A549 (cell line): Measurements from ENCODE around the gene PCNX3. TPM values are rescaled to one million over a fixed set of nuclear protein-coding genes. Genes with fewer than 3 reads are reported as not detected.
A peak's percentile ranks its signal among the peaks of the same experiment; 100 is the strongest.

Source experiments
- ATAC-seq, 2 experiments: fragments of 200-7000 bp in 1 of 2; fragments of >200 bp in 1 of 2; cut with Nextera tagmentation in 1 of 2; cut with Tn5 transposase in 1 of 2; 3 replicates each; pipeline versions ENCODE4 v1.8.0 to v1.9.1; 2018 to 2020; ENCODE audit warnings: mild to moderate bottlenecking in 1 of 2, moderate library complexity in 1 of 2
- CTCF ChIA-PET: fragments of 300-600 bp; sonication (Branson Sonifier 250); formaldehyde crosslinking; extraction: SDS; loops from one replicate; lab custom pipeline; 2021; ENCODE audit warnings: antibody characterized with exemption, inconsistent platforms; lab: Yijun Ruan, JAX
- POLR2A ChIA-PET: fragments of 350-600 bp; formaldehyde crosslinking; extraction: SDS; loops from one replicate; lab custom pipeline; 2021; ENCODE audit warnings: antibody characterized with exemption, inconsistent platforms; lab: Yijun Ruan, JAX
- DNase-seq, 2 experiments: peaks; one replicate each; pipeline versions ENCODE4 v3.0.0 to v3.0.0-alpha.2; 2011 to 2016; ENCODE audit warnings: low read depth in 1 of 2, low spot score in 1 of 2
- FAIRE-seq: peaks from 2 replicates; lab custom pipeline; 2011; peaks lifted over from hg19 to GRCh38; lab: Jason Lieb, UNC
- H3K27ac ChIP-seq, 2 experiments: fragments of >200 bp; sonication (Bioruptor Twin); formaldehyde crosslinking; 3 replicates each; pipeline ENCODE4 v1.5.1; 2016 to 2017
- H3K4me1 ChIP-seq: fragments of >200 bp; sonication (Bioruptor Twin); formaldehyde crosslinking; 3 replicates; pipeline ENCODE4 v1.6.1; 2016
- H3K4me2 ChIP-seq: fragments of >200 bp; sonication (Bioruptor Twin); formaldehyde crosslinking; 3 replicates; pipeline ENCODE4 v1.6.1; 2016
- H3K4me3 ChIP-seq: fragments of >200 bp; sonication (Bioruptor Twin); formaldehyde crosslinking; 3 replicates; pipeline ENCODE4 v1.5.1; 2016
- H3K9me3 ChIP-seq: fragments of >200 bp; sonication (Bioruptor Twin); formaldehyde crosslinking; 3 replicates; pipeline ENCODE4 v1.6.1; 2016
- CEBPB ChIP-seq, 2 experiments: fragments of >200 bp in 1 of 2; sonication (Bioruptor Twin) in 1 of 2; formaldehyde crosslinking in 1 of 2; IDR thresholded peaks; 2 replicates each; pipeline ENCODE4 v1.6.1; 2012 to 2016
- CHD2 ChIP-seq: fragments of 150-350 bp; IDR thresholded peaks from 2 replicates; pipeline ENCODE4 v1.6.1; 2014; ENCODE audit warnings: low read length; ENCODE audit not compliant: partially characterized antibody
- CHD4 ChIP-seq: fragments of 200-600 bp; sonication (generic); IDR thresholded peaks from 2 replicates; pipeline ENCODE4 v1.6.1; 2016; ENCODE audit warnings: antibody characterized with exemption, mild to moderate bottlenecking, borderline replicate concordance
- E2F6 ChIP-seq: IDR thresholded peaks from 2 replicates; pipeline ENCODE4 v1.6.1; 2012; ENCODE audit warnings: low read depth, borderline replicate concordance
- ESRRA ChIP-seq: fragments of 150-350 bp; IDR thresholded peaks from 2 replicates; pipeline ENCODE4 v1.6.1; 2014; ENCODE audit warnings: mild to moderate bottlenecking, low read length, borderline replicate concordance
- HOXB13 ChIP-seq: fragments of 250-450 bp; sonication (Bioruptor Pico); IDR thresholded peaks from 2 replicates; pipeline ENCODE4 v1.5.0; 2020; ENCODE audit warnings: low read depth, mild to moderate bottlenecking, moderate library complexity
- JUN ChIP-seq, 2 experiments: fragments of >200 bp; sonication (Bioruptor Twin); formaldehyde crosslinking; IDR thresholded peaks; 2 replicates in 1 of 2; 3 replicates in 1 of 2; pipeline ENCODE4 v1.6.1; 2016 to 2017
- KDM1A ChIP-seq: fragments of 200-600 bp; sonication (generic); IDR thresholded peaks from 2 replicates; pipeline ENCODE4 v1.6.1; 2016; ENCODE audit warnings: low read depth, mild to moderate bottlenecking
- MAX ChIP-seq: IDR thresholded peaks from 2 replicates; pipeline ENCODE4 v1.6.1; 2012
- MAZ ChIP-seq: fragments of 150-350 bp; IDR thresholded peaks from 2 replicates; pipeline ENCODE4 v1.6.1; 2014; ENCODE audit warnings: antibody characterized with exemption, low read depth, low read length, borderline replicate concordance
- PBX3 ChIP-seq: IDR thresholded peaks from 2 replicates; pipeline ENCODE4 v1.6.1; 2012
- PHF8 ChIP-seq: fragments of 200-600 bp; sonication (generic); IDR thresholded peaks from 2 replicates; pipeline ENCODE4 v1.6.1; 2016; ENCODE audit warnings: low read depth, mild to moderate bottlenecking, antibody characterized with exemption, moderate library complexity, borderline replicate concordance
- POLR2A ChIP-seq: IDR thresholded peaks from 2 replicates; pipeline ENCODE4 v1.6.1; 2012; ENCODE audit warnings: mild to moderate bottlenecking, low read length
- REST ChIP-seq: fragments of 200-600 bp; sonication (generic); IDR thresholded peaks from 2 replicates; pipeline ENCODE4 v1.6.1; 2016; ENCODE audit warnings: antibody characterized with exemption, mild to moderate bottlenecking, moderate library complexity
- RFX5 ChIP-seq: fragments of 450-650 bp; IDR thresholded peaks from 2 replicates; pipeline ENCODE4 v1.7.1; 2014; ENCODE audit warnings: antibody characterized with exemption, mild to moderate bottlenecking, moderate library complexity
- RNF2 ChIP-seq: fragments of 200-600 bp; sonication (generic); IDR thresholded peaks from 2 replicates; pipeline ENCODE4 v1.6.1; 2016; ENCODE audit warnings: low read depth, mild to moderate bottlenecking, antibody characterized with exemption, moderate library complexity, borderline replicate concordance
- SREBF2 ChIP-seq: fragments of 450-650 bp; IDR thresholded peaks from 2 replicates; pipeline ENCODE4 v1.6.1; 2014; ENCODE audit warnings: mild to moderate bottlenecking, moderate library complexity
- WGBS: methylation state at CpG from one replicate; pipeline ENCODE4 v1.1.6; 2017; ENCODE audit errors: missing lambda C conversion rate; 5-methylcytosine and 5-hydroxymethylcytosine counted together
- polyA minus RNA-seq: library from RNA; depleted of rRNA, polyadenylated mRNA; stranded (reverse); fragments of >200 nt; gene quantifications from 2 replicates; pipeline ENCODE4 v1.2.3, GENCODE V29; 2011; rRNA and poly(A)+ RNA removed
- polyA plus RNA-seq, 4 experiments: library from polyadenylated mRNA; depleted of rRNA in 3 of 4; stranded (reverse); fragments of >200 nt; fragmentation: RNase III in 1 of 4; extraction: RNeasy Plus Mini Kit Qiagen cat#74134 plus additional on column Dnase treatment in 1 of 4; gene quantifications; 2 replicates in 3 of 4; 3 replicates in 1 of 4; pipeline ENCODE4 v1.2.3, GENCODE V29; 2011 to 2017

PCNX3 gene
- polyA plus RNA-seq (2011; rRNA removed) (14.2 and 17.2 TPM in 2 replicates), polyA plus RNA-seq (2017; fragmentation: RNase III; extraction: RNeasy Plus Mini Kit Qiagen cat#74134 plus additional on column Dnase treatment) (26.6 to 30.8 TPM (median 29.7 TPM) in 3 replicates), polyA minus RNA-seq (22.9 and 35.0 TPM in 2 replicates)
- 37.5 and 49.6 TPM in 2 replicates for polyA plus RNA-seq (2012; cell fraction: cytosol; rRNA removed)
- polyA plus RNA-seq (2012; cell fraction: nucleus; rRNA removed) = 142 and 197 TPM in 2 replicates

- peak within 1 kb of the TSS; percentile 96 to 98 for H3K27ac ChIP-seq
- peak; percentile 99 for TF ChIP-seq PBX3
- TF ChIP-seq ESRRA = peak; percentile 75; the same call in 1 of the 2 replicates
- TF ChIP-seq MAZ = 0 out of 2 replicates have a peak, but pooled peaks have one; percentile 31
- TF ChIP-seq CHD2 = peak; percentile 13
- TF ChIP-seq KDM1A = no peak
- TF ChIP-seq RFX5 = 0 out of 2 replicates have a peak, but pooled peaks have one; percentile 20
- peak; percentile 45 for TF ChIP-seq POLR2A
- no peak for TF ChIP-seq RNF2
- TF ChIP-seq JUN (IDR thresholded peaks at IDR 0.05) = peak in 1 of 2 experiments; percentile 75; a peak in 3 of 5 replicates
- peak; percentile 86 for TF ChIP-seq MAX
- TF ChIP-seq, all 56 proteins: peak for 8
- ChIA-PET POLR2A (interaction anchor here (0.6 to 1.4 kb wide), 20 partner anchors 9 to 387 kb away, joined by 3 to 10 read pairs (median 4); partner anchors contain the start of genes BANF1, EIF1AD, FAM89B and FIBP), CTCF (interaction anchor here (0.7 to 20.1 kb wide), 6 partner anchors 11 to 270 kb away, joined by 3 to 249 read pairs (median 8); partner anchors contain the start of genes FAM89B and KCNK7)
- peak within 1 kb of the TSS; percentile 92 for H3K4me3 ChIP-seq
- WGBS = 2% methylated on average over 51 of the region's 55 CpGs
- DNase-seq = peak; percentile 100
- no peaks in the 10 kb centered on the region for H3K9me3 ChIP-seq
- H3K4me2 ChIP-seq = peak within 1 kb of the TSS; percentile 98
- peaks cover 39% of the 10 kb centered on the region for H3K4me1 ChIP-seq
- ATAC-seq = peak; percentile 78 to 86
- FAIRE-seq = peak; percentile 100
Measured at GRCh38 chr11:65615229-65615949, at the start of gene PCNX3. Gene PCNX3, plus strand, starts transcription at chr11:65615776. Its CDS starts 536 bp downstream, at chr11:65616312.

- TF ChIP-seq PHF8 (0 out of 2 replicates have a peak, but pooled peaks have one; percentile 38), HOXB13 (CRISPR knock-in tag) (no peak), ESRRA (no peak), SREBF2 (no peak), CEBPB (IDR thresholded peaks at IDR 0.05) (no peak), CHD4 (no peak), REST (no peak), POLR2A (0 out of 2 replicates have a peak, but pooled peaks have one; percentile 82), E2F6 (peak; percentile 65; the same call in 1 of the 2 replicates), RFX5 (no peak), CHD2 (no peak)
- peak in 1 of 2 experiments; percentile 47; a peak in 3 of 6 replicates for ATAC-seq
- H3K9me3 ChIP-seq = no peaks in the 10 kb centered on the region
- no peak for DNase-seq
- peak overlapping the region; percentile 83 to 98 for H3K27ac ChIP-seq
- peaks cover 42% of the 10 kb centered on the region for H3K4me1 ChIP-seq
- WGBS = 8% methylated on average over 28 of the region's 28 CpGs
- no peak for FAIRE-seq
- H3K4me3 ChIP-seq = peak overlapping the region; percentile 81
- H3K4me2 ChIP-seq = peak overlapping the region; percentile 86
- CTCF ChIA-PET = interaction anchor here (0.6 to 16.3 kb wide), 9 partner anchors 8 to 240 kb away, joined by 3 to 393 read pairs (median 7); partner anchors contain the start of genes KCNK7, LTBP3 and SCYL1
- POLR2A ChIA-PET = interaction anchor here (0.7 to 3.6 kb wide), 11 partner anchors 9 to 148 kb away, joined by 3 to 51 read pairs (median 4); partner anchors contain the start of genes LTBP3, PCNX3, RELA and SCYL1
Measured at GRCh38 chr11:65569164-65569972, 46.2 kb upstream of the PCNX3 start.
